Astrocyte of the cerebellum (primary cell): ENCODE results near the gene CCNH.

ENCODE experiments used
- DNase-seq: peaks from one replicate; pipeline ENCODE4 v3.0.0-alpha.2; 2011; ENCODE audit warnings: low read depth
- H3K4me3 ChIP-seq: 2 replicates; pipeline ENCODE4 v1.5.1; 2011; ENCODE audit warnings: mild to moderate bottlenecking, low read depth, low read length, moderate library complexity
- in situ Hi-C: cut with HindIII; loops from 2 replicates; pipeline ENCODE4 v1.10.0; 2017; ENCODE audit warnings: low sequenced_read_pairs
- TF ChIP-seq, protein P1 (sequence below): IDR thresholded peaks from 2 replicates; pipeline ENCODE4 v1.5.1; 2012; ENCODE audit warnings: low read length, low read depth, moderate library complexity, mild to moderate bottlenecking; ENCODE audit errors: missing control alignments

CCNH gene

DNA sequence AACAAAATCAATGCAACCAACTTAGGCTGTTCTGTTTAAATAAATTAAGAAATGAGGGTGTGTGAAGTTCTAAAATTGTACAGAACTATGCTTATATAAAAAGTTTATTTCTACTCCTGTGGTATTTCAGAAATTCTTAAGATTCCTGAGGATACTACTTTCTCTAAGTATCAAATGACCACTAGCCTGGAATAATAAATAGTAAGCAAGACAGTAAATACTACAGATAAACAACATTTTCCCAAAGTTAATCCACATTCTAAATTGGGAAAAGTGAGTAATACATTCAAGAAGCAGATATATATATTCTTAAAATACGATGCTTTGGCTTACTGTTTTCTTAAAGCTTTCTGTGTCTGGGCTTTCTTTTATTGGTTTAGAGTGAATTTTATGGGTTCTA, 29.5 kb downstream of the CCNH start:
- no peak overlapping the region for H3K4me3 ChIP-seq
- in situ Hi-C loops, result no loop called here
- DNase-seq, result no peak
- TF ChIP-seq, protein P1, sequence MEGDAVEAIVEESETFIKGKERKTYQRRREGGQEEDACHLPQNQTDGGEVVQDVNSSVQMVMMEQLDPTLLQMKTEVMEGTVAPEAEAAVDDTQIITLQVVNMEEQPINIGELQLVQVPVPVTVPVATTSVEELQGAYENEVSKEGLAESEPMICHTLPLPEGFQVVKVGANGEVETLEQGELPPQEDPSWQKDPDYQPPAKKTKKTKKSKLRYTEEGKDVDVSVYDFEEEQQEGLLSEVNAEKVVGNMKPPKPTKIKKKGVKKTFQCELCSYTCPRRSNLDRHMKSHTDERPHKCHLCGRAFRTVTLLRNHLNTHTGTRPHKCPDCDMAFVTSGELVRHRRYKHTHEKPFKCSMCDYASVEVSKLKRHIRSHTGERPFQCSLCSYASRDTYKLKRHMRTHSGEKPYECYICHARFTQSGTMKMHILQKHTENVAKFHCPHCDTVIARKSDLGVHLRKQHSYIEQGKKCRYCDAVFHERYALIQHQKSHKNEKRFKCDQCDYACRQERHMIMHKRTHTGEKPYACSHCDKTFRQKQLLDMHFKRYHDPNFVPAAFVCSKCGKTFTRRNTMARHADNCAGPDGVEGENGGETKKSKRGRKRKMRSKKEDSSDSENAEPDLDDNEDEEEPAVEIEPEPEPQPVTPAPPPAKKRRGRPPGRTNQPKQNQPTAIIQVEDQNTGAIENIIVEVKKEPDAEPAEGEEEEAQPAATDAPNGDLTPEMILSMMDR, result no peak

DNA sequence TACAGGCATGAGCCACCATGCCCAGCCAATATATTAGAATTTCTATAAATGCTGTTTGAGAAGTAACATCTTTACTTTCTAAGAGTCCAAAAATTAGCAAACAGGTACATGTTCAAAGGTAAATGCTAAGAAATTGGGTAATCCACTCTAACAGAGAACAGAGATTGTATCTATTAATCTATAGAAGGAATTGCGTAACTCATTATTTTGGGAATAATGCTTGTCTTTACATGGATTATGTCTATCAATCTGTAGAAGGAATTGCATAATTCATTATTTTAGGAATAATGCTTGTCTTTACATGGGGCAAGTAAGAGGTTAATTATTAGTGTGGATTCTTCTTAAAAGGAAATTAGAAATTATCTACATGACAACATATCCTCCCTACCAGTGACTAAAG, 30.5 kb downstream of the CCNH start:
- in situ Hi-C loops, result no loop called here
- no peak overlapping the region for H3K4me3 ChIP-seq
- TF ChIP-seq, protein P1, result no peak
- DNase-seq, result no peak

DNA sequence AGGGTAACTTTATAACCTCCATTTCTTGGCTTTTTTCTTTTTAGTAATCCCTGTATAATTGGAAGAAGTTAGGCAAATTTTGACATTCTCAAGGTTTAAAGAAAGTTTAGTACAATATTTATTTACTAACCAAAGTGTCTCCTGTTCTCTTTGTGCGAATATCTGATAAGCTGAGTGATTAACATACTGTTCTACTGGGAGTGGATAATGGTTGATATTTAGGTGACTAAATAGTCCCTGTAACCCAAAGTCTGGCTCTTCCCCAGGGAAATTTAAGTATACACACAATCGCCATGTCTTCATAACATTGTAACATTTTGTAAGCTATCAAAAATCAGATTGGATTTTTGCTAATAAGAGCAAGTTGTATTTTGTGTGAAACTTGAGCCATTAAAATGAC, 40.0 kb downstream of the CCNH start:
- in situ Hi-C loops, result no loop called here
- TF ChIP-seq, protein P1, result no peak
- DNase-seq, result no peak
- H3K4me3 ChIP-seq, result no peak overlapping the region

DNA sequence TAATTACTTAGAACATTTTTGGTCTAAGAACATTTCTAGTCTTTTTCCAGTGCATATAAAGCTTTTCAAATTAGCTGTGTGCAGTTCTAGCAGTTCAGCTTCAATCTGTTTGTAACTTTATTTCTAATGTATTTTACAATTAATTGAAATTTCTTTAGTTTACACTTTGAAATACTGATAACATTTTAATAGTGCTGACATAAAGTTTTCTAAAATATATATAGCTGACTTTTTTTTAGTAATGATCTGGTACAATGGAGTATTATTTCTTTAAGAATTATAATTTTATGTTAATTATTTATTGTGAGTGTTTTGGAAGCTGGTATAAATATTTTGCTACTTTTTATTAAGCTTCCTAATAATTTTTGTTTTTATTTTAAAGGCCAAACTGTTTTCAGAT, 43.3 kb downstream of the CCNH start:
- TF ChIP-seq, protein P1, result no peak
- in situ Hi-C loops, result no loop called here
- DNase-seq, result no peak
- no peak overlapping the region for H3K4me3 ChIP-seq

DNA sequence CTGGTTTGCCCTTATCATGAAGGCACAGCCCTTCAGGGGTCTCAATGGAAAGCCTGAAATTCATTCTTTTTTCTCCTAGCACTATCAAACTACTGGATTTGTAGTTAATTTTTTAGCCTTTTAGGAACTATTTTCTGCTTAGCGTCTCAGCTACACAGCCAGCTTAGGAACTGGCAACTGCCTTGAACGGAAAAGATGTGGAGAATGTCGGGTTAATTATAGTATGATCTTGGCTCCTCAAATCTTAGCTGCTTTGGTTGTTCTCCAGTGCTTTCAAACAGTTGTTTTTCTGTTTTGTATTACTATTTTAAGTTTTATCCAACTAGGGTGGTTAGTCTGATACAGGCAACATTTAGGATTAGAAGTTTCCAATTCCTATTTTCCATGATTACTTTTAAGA, 44.1 kb downstream of the CCNH start:
- no peak for DNase-seq
- H3K4me3 ChIP-seq, result no peak overlapping the region
- in situ Hi-C loops, result no loop called here
- TF ChIP-seq, protein P1, result no peak

DNA sequence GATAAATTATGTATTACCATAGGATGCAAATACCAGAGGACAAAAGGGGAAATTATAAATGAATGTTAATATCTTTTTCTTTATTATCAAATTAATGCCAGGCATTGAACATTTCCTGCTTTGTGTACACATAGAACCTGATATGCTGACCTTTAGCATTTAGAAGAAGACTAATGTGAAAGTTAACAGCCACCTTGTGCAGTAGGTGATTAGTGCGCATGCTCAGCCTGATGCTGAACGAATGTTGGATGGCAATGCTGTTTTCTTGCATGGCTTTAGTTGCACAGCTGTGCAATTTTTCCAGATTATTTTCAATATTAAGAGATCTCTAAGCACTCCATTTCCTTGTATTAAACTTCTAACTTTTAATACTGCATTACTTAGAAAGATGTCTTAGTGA, 45.5 kb downstream of the CCNH start:
- DNase-seq, result no peak
- in situ Hi-C loops, result no loop called here
- TF ChIP-seq, protein P1, result no peak
- no peak overlapping the region for H3K4me3 ChIP-seq
